Embryonic facial prominence (tissue), 1 donor: ENCODE data around the gene SMC2.

Experiments
- DNase-seq: peaks from one replicate; pipeline ENCODE4 v3.0.0-alpha.2; 2016; ENCODE audit errors: extremely low spot score

SMC2 gene

DNA sequence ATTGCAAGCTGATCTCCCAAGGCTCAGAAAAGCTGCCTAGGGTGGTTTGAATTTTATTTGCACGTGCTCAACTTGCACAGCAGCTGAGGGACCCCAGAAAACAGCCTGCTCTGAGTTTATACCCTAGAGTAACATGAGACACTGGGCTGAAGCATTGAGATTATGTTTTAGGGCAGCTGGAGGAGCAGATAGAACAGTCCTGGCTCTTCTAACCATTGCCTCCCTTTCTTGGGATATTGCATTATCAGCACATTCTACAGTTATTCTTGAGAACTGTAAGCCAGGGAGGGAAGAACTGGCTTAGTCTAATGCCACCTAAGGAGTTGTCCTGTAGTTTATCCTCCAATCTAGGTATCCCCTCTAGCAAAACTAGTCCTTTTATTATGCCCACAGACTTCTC, 10.3 kb downstream of the SMC2 start:
- DNase-seq: no peak

DNA sequence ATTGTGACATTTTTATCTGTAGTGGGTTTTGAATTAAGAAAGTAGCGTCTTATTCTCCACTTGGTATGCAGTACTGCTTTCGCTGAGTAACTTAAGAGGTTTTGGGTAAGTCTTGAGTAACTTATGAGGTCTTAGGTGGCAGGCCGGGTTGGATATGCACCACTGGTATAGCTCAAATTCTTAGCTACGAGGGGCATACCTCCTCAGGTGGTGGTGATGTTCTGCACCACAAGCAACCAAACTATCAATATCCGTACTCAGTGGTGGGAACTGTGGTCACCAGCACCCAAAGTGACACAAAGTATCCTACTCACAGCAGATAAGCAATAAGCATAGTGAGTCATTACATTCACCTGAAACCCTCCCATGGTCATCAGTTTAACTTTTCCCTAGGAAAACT, 13.7 kb downstream of the SMC2 start:
- no peak for DNase-seq

DNA sequence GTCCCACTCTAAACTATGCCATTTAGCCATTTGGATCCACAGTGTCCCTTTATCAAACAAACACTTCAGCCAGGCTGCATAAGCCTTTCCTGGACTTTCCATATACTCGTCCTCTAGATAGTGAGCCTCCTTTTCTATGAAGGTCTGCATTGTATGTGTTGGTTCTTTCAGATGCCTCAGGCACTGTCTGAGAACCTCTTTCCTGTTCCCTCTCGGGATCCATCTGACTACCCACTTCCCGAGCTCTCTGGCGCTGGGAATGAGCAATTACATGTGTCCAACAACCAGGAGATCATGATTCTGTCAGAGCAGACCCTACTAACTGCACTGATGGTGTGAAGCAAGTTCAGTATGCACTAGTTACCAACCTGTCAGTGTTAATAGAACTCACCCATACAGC, 14.2 kb downstream of the SMC2 start:
- DNase-seq: no peak

DNA sequence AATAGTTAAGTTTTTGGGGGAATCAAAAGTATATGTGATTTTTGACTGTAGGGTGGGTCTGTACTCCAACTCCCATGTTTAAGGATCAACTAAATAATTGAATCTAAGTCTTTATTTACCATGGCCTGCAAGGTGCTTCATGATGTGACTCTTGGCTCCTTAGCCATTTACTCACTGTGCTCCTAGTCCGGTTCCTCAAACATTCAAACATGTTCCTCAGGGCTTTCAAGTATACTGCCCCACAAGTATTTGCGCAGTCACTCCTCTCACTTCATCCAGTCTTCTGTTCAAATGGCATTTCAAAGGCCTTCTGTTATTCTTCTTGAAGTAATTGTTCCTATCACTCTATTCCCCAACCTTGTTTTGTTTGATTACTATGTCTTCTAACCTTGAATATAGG, 16.4 kb downstream of the SMC2 start:
- DNase-seq: no peak

DNA sequence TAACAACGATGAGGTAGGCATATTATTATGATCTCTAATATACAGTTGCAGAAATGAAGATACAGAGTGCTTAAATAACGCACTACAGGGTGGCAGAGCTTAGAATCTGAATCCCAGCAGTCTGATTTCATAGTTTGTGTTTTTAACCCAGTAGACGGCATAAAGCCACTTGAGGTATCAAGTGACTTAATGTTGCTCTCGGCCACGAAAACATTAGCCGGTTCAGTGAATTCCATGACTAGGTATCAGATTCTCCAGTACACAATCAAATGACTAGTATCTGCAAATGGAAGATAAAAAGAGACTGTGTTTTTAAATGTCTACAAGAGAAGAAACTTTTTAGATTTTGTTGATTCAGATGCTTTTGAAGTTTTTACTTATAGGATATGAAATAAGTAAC, 24.8 kb downstream of the SMC2 start:
- DNase-seq: no peak

DNA sequence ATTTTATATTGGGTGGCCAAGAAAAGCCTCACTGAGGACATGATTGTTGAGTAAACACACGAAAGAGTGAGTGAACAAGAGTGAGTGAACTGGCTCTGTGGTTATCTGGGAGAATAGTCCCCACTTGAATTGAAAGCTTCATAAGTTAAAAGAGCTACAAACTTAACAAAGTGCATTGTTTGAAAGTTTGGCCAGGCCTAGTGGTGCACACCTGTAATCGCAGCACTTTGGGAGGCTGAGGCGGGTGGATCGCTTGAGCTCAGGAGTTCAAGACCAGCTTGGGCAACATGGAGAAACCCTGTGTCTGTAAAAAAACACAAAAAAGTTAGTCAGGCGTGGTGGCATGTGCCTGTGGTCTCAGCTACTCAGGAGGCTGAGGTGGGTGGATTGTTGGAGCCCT, 26.9 kb downstream of the SMC2 start:
- no peak for DNase-seq

DNA sequence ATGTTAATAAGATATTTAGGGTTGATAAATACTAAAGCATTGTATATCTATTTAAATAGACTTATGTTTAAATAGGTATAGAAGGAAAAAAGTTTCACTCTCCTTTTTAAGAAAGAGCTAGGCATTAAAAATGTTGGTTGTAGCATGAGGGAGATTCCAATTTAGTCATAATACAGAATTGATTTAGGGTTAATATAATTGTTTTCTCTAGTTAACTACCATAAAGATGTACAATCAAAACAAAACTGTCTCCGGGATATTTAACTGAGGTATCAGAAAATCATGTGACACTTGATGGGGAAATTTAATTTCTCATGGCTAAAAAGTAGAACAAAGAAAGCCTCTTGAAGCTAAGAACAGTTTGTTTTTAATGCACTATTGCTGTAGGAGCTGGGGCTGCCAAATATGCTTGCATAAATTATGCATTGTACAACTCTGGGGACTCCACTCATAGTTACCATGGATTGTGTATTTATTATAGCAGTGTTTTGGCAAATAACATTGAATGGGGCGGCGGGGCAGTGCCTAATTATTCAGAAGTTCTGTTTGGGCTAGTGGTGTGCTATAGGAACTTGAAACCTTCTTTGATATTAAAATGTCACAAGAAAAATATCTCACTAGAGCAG, 44.2 kb downstream of the SMC2 start:
- no peak for DNase-seq

DNA sequence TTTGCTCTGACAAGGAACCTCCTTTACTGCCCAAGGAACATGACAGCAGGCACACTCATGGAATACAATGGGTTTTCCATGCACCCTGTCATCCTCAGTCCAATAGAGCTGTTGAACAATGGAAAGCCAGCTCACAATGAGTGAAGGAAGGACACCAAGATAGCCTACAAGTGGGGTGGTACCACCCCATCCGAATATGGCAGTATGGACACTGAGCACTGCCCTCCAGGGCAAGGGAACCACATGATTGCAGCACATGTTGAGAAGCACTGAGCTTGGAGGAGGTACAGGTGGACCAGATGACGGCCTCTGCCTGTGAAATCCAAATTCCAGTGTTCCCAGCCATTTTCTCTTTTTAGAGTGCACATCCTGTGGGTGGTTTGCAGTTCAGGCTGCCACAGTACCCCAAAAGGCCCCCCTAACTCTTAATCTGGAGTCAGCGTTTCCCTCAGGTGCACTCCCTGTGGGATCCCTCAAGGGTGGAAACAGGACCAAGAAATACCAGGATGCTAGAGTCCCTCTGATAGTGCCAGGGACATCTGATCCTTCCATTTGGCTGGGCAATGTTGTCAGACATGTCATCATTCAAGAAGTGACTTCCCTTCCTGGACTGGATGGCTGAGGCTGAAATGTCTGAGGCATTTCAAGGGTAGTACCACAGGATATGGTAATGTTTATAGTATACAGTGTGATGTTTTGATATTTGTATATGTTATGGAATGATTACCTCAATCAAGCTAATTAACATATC, 48.9 kb downstream of the SMC2 start:
- DNase-seq: no peak

DNA sequence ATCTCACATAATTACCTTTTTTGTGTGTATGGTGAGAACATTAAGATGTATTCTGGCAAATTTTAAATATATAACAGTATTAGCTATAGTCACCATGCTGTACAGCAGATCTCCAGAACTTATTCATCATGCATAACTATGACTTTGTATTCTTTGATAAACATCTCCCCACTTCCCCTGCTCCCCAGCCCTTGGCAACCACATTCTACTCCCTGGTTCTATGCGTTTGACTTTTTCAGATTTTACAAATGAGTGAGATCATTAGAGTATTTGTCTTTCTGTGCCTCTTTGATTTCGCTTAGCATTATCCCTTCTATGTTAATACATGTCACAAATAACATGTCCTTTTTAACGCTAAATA, 49.4 kb downstream of the SMC2 start:
- no peak for DNase-seq

DNA sequence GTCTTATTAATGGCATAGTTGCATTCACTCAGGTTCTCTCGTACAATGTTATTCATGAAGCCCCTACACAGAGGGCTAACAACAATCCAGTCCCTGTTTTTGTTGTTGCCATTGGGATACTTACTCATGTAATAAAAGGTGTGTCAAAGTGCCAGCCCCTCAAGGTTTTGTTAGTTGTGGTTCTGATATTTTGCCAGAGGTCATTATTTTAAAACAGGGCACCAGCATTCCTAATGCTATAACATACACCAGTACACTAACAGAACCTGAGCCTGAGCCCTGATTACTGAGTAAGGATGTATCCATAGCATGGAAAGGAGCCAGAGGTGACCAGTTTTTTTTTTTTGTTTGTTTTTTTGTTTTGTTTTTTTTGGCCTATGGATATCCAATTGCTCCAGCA, 50.2 kb downstream of the SMC2 start:
- DNase-seq: no peak

DNA sequence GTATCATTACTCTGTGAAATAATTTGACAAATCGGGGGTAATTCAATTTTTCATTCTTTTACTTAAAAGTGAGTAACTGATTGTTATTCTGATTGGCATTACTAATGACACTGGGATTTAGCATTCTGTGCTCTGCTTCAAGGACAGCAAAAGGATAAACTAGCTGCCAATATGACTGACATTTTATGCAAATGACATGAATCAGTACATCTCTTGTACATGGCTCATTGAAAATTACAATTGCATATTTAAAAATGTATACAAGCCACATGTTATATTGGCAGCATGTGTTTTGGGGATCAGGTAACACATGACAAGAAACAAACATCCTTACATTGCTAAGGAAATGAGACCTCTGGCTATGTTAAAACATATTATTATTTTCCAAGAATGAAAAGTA, 79.0 kb downstream of the SMC2 start:
- no peak for DNase-seq

DNA sequence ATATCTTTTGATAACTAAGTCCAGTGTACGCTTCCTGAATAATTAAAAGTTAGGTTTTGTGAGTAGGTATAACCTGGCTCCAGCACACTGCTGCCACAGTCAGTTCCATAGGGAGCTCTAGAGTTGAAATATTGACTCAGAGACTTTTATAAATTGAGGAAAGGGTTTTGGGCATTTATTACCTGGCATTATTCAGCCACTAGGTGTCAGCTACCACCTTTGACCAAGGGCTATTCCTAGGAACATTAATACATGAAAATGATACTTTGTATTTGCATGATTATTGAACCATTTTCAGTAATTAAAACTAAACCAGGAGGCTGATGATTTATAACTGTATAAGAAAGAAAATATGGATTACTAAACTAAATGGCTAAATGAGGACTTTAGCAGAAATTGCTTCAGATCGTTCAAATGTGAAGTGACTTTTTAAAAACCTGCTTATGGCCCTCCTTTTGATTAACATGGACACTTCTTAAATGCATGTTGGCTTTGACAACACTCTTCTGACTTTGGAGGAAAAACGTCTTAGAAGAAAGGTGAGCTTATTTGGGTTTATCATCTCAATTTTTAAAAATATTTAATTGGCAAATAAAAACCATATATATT, 83.0 kb downstream of the SMC2 start:
- DNase-seq: no peak

DNA sequence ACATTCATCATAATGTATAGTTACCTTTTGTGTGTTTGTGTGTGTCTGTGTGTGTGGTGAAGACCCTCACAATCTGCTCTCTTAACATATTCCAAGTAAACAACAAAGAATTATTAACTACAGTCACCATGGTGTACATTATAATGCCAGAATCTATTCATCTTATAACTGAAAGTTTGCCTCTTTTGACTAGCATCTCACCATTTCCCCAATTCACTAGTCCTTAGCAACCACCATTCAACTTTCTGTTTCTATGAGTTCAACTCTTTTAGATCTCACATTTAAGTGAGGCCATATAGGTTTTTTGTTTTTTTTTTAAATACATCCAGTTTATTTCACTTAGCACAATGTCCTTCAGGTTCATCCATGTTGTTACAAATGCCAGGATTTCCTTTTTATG, 83.6 kb downstream of the SMC2 start:
- DNase-seq: no peak
